ENCODE results near the gene LRPAP1.
"Not testable (repeated sequence)": the region's sequence is repeated elsewhere in the genome, so short reads cannot be mapped to it uniquely, and the experiment has no call there.

DNA sequence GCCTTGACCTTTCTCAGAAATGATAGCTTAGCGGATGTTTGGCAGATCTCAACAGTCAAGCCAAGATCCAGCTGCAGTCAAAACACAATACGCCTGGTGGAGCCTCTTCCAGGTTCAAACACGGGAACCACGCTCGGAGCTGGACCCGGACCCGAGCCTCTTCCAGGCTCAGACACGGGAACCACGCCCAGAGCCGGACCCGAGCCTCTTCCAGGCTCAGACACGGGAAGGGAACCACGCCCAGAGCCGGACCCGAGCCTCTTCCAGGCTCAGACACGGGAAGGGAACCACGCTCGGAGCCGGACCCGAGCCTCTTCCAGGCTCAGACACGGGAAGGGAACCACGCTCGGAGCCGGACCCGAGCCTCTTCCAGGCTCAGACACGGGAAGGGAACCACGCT lies 20.6 kb downstream of the LRPAP1 start:
- TF ChIP-seq, protein P1, sequence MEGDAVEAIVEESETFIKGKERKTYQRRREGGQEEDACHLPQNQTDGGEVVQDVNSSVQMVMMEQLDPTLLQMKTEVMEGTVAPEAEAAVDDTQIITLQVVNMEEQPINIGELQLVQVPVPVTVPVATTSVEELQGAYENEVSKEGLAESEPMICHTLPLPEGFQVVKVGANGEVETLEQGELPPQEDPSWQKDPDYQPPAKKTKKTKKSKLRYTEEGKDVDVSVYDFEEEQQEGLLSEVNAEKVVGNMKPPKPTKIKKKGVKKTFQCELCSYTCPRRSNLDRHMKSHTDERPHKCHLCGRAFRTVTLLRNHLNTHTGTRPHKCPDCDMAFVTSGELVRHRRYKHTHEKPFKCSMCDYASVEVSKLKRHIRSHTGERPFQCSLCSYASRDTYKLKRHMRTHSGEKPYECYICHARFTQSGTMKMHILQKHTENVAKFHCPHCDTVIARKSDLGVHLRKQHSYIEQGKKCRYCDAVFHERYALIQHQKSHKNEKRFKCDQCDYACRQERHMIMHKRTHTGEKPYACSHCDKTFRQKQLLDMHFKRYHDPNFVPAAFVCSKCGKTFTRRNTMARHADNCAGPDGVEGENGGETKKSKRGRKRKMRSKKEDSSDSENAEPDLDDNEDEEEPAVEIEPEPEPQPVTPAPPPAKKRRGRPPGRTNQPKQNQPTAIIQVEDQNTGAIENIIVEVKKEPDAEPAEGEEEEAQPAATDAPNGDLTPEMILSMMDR (conservative IDR thresholded peaks at IDR 0.05; ENCODE audit: low read depth in 2 of 2) = not testable (repeated sequence)
- not testable (repeated sequence) for TF ChIP-seq POLR2AphosphoS5 (IDR thresholded peaks at IDR 0.05; ENCODE audit: low read depth); JUNB (IDR thresholded peaks at IDR 0.05; ENCODE audit: unreplicated experiment); EZH2 (IDR thresholded peaks at IDR 0.05; ENCODE audit: low read depth, unreplicated experiment); EZH2phosphoT487 (IDR thresholded peaks at IDR 0.05; ENCODE audit: unreplicated experiment); CREB1 (CRISPR knock-in tag; IDR thresholded peaks at IDR 0.05; ENCODE audit: low read depth); ZNF114 (CRISPR knock-in tag; IDR thresholded peaks at IDR 0.05); STAT1 (IDR thresholded peaks at IDR 0.05; ENCODE audit: unreplicated experiment)
- TF ChIP-seq, protein P2, sequence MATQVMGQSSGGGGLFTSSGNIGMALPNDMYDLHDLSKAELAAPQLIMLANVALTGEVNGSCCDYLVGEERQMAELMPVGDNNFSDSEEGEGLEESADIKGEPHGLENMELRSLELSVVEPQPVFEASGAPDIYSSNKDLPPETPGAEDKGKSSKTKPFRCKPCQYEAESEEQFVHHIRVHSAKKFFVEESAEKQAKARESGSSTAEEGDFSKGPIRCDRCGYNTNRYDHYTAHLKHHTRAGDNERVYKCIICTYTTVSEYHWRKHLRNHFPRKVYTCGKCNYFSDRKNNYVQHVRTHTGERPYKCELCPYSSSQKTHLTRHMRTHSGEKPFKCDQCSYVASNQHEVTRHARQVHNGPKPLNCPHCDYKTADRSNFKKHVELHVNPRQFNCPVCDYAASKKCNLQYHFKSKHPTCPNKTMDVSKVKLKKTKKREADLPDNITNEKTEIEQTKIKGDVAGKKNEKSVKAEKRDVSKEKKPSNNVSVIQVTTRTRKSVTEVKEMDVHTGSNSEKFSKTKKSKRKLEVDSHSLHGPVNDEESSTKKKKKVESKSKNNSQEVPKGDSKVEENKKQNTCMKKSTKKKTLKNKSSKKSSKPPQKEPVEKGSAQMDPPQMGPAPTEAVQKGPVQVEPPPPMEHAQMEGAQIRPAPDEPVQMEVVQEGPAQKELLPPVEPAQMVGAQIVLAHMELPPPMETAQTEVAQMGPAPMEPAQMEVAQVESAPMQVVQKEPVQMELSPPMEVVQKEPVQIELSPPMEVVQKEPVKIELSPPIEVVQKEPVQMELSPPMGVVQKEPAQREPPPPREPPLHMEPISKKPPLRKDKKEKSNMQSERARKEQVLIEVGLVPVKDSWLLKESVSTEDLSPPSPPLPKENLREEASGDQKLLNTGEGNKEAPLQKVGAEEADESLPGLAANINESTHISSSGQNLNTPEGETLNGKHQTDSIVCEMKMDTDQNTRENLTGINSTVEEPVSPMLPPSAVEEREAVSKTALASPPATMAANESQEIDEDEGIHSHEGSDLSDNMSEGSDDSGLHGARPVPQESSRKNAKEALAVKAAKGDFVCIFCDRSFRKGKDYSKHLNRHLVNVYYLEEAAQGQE (IDR thresholded peaks at IDR 0.05; ENCODE audit: unreplicated experiment) = not testable (repeated sequence)
- TF ChIP-seq, protein P3, sequence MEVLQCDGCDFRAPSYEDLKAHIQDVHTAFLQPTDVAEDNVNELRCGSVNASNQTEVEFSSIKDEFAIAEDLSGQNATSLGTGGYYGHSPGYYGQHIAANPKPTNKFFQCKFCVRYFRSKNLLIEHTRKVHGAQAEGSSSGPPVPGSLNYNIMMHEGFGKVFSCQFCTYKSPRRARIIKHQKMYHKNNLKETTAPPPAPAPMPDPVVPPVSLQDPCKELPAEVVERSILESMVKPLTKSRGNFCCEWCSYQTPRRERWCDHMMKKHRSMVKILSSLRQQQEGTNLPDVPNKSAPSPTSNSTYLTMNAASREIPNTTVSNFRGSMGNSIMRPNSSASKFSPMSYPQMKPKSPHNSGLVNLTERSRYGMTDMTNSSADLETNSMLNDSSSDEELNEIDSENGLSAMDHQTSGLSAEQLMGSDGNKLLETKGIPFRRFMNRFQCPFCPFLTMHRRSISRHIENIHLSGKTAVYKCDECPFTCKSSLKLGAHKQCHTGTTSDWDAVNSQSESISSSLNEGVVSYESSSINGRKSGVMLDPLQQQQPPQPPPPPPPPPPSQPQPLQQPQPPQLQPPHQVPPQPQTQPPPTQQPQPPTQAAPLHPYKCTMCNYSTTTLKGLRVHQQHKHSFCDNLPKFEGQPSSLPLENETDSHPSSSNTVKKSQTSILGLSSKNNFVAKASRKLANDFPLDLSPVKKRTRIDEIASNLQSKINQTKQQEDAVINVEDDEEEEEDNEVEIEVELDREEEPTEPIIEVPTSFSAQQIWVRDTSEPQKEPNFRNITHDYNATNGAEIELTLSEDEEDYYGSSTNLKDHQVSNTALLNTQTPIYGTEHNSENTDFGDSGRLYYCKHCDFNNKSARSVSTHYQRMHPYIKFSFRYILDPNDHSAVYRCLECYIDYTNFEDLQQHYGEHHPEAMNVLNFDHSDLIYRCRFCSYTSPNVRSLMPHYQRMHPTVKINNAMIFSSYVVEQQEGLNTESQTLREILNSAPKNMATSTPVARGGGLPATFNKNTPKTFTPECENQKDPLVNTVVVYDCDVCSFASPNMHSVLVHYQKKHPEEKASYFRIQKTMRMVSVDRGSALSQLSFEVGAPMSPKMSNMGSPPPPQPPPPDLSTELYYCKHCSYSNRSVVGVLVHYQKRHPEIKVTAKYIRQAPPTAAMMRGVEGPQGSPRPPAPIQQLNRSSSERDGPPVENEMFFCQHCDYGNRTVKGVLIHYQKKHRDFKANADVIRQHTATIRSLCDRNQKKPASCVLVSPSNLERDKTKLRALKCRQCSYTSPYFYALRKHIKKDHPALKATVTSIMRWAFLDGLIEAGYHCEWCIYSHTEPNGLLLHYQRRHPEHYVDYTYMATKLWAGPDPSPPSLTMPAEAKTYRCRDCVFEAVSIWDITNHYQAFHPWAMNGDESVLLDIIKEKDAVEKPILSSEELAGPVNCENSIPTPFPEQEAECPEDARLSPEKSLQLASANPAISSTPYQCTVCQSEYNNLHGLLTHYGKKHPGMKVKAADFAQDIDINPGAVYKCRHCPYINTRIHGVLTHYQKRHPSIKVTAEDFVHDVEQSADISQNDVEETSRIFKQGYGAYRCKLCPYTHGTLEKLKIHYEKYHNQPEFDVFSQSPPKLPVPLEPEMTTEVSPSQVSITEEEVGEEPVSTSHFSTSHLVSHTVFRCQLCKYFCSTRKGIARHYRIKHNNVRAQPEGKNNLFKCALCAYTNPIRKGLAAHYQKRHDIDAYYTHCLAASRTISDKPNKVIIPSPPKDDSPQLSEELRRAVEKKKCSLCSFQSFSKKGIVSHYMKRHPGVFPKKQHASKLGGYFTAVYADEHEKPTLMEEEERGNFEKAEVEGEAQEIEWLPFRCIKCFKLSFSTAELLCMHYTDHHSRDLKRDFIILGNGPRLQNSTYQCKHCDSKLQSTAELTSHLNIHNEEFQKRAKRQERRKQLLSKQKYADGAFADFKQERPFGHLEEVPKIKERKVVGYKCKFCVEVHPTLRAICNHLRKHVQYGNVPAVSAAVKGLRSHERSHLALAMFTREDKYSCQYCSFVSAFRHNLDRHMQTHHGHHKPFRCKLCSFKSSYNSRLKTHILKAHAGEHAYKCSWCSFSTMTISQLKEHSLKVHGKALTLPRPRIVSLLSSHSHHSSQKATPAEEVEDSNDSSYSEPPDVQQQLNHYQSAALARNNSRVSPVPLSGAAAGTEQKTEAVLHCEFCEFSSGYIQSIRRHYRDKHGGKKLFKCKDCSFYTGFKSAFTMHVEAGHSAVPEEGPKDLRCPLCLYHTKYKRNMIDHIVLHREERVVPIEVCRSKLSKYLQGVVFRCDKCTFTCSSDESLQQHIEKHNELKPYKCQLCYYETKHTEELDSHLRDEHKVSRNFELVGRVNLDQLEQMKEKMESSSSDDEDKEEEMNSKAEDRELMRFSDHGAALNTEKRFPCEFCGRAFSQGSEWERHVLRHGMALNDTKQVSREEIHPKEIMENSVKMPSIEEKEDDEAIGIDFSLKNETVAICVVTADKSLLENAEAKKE (CRISPR knock-in tag; IDR thresholded peaks at IDR 0.05) = not testable (repeated sequence)
